ENCODE results near the gene PRSS48.

GRCh38 chr4:151331276-151332042 lies 54.5 kb downstream of the PRSS48 start:
- no peak for TF ChIP-seq EZH2 (IDR thresholded peaks at IDR 0.05; ENCODE audit: insufficient read depth, low read length)
- TF ChIP-seq, protein P1, sequence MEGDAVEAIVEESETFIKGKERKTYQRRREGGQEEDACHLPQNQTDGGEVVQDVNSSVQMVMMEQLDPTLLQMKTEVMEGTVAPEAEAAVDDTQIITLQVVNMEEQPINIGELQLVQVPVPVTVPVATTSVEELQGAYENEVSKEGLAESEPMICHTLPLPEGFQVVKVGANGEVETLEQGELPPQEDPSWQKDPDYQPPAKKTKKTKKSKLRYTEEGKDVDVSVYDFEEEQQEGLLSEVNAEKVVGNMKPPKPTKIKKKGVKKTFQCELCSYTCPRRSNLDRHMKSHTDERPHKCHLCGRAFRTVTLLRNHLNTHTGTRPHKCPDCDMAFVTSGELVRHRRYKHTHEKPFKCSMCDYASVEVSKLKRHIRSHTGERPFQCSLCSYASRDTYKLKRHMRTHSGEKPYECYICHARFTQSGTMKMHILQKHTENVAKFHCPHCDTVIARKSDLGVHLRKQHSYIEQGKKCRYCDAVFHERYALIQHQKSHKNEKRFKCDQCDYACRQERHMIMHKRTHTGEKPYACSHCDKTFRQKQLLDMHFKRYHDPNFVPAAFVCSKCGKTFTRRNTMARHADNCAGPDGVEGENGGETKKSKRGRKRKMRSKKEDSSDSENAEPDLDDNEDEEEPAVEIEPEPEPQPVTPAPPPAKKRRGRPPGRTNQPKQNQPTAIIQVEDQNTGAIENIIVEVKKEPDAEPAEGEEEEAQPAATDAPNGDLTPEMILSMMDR (IDR thresholded peaks at IDR 0.05; ENCODE audit: insufficient read depth, low read depth, low read length): no peak
